ENCODE measurements around the gene KCNK16.

The KCNK16 gene

DNA sequence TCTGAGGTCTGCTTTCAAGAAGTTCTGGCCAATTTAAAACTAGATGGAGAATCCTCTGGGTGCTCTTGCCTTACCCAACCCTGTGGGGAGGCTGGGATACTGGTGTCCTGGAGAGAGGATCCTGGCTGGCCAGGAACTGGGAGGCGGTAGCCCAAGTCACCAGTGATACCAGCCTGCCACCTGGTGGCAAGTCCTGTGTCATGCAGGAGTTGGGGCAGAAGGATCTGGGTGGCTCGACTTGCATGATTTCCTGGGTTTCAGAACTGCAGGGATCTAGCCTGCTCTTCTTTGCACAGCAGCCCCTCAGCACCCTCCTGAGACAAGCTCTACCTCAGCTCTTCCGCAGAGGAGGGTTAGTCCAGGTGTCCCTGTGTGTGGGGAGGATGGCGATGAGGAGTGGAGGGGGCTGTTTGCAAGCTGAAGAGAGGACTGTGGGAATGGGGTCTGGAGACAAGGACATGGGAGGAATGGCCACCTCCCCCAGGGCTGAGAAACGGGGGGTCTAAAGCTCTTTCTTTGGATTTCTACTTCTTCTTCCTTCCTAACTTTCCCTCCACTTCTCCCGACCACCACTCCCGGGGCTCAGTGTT lies 12.5 kb downstream of the KCNK16 start:
- no peak overlapping the region for H3K9ac ChIP-seq (ENCODE audit: insufficient read length)
- TF ChIP-seq FOXP2 (optimal IDR thresholded peaks at IDR 0.05; ENCODE audit: control extremely low read depth, extremely low read length, insufficient read depth) (no peak), EZH2 (IDR thresholded peaks at IDR 0.05) (no peak), POLR2AphosphoS5 (IDR thresholded peaks at IDR 0.05; ENCODE audit: borderline replicate concordance, low read depth, low read length) (no peak)

DNA sequence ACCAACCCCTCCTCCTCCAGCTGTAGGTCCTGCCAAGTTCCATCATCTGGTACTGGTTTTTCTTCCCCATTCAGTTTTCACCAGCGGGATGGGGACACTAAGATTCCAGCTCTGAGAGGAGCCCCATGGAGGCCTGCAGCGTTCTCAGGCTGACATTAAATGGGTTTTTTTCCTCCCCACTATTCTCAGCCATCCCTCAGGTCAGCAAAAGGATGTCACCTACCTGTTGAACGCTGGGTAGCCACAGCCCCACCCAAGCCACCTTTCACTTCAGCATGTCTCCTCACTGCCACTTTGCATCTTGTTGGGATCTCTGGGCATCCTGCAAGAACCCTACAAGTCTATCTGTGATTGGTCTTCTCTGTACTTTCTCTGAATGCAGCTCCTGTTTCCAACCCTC lies 15.0 kb downstream of the KCNK16 start:
- Histone ChIP-seq H3K4me3 (no peak overlapping the region), H3K27ac (no peak overlapping the region), H3K9me3 (ENCODE audit: low read depth, low read length) (no peaks in the 10 kb centered on the region), H3K36me3 (ENCODE audit: insufficient read depth, low read length) (no peaks in the 10 kb centered on the region), H3K9ac (ENCODE audit: insufficient read length) (no peak overlapping the region)
- TF ChIP-seq EZH2 (IDR thresholded peaks at IDR 0.05), result no peak
- no peak for TF ChIP-seq FOXP2 (optimal IDR thresholded peaks at IDR 0.05; ENCODE audit: control extremely low read depth, extremely low read length, insufficient read depth)
- TF ChIP-seq POLR2AphosphoS5 (IDR thresholded peaks at IDR 0.05; ENCODE audit: borderline replicate concordance, low read depth, low read length), result no peak
- DNase-seq (ENCODE audit: low read depth, low spot score), result no peak

More for the DNA sequence above, 12.5 kb downstream of the KCNK16 start:
- DNase-seq (ENCODE audit: low read depth, low spot score), result peak; percentile 5
- Histone ChIP-seq H3K27ac (no peak overlapping the region), H3K4me3 (no peak overlapping the region), H3K36me3 (ENCODE audit: insufficient read depth, low read length) (no peaks in the 10 kb centered on the region), H3K9me3 (ENCODE audit: low read depth, low read length) (no peaks in the 10 kb centered on the region)

DNA sequence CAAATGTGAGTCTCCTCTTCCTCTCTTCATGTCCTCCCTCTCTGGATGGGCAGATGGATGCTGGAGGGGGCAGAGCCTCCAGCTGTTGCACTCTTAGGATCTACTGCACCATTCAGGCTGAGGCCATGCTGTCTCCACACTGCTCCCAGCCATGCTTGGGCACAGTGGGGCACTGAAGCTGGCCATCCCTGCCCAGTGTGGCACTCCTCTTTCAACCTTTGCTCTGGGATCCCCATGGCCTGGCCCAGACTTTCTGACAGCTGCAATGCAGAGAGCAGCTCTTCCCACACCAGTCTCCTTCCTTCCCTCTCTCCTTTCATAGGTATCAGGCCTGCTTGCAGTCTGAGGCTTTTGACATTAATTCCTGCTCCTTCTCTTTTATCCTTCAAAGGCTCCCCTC lies 17.6 kb downstream of the KCNK16 start:
- Histone ChIP-seq H3K36me3 (ENCODE audit: insufficient read depth, low read length) (no peaks in the 10 kb centered on the region), H3K4me3 (no peak overlapping the region), H3K27ac (no peak overlapping the region), H3K9me3 (ENCODE audit: low read depth, low read length) (no peaks in the 10 kb centered on the region), H3K9ac (ENCODE audit: insufficient read length) (no peak overlapping the region)
- no peak for DNase-seq (ENCODE audit: low read depth, low spot score)
- TF ChIP-seq EZH2 (IDR thresholded peaks at IDR 0.05), result no peak
- TF ChIP-seq POLR2AphosphoS5 (IDR thresholded peaks at IDR 0.05; ENCODE audit: borderline replicate concordance, low read depth, low read length), result no peak
- TF ChIP-seq FOXP2 (optimal IDR thresholded peaks at IDR 0.05; ENCODE audit: control extremely low read depth, extremely low read length, insufficient read depth), result no peak

DNA sequence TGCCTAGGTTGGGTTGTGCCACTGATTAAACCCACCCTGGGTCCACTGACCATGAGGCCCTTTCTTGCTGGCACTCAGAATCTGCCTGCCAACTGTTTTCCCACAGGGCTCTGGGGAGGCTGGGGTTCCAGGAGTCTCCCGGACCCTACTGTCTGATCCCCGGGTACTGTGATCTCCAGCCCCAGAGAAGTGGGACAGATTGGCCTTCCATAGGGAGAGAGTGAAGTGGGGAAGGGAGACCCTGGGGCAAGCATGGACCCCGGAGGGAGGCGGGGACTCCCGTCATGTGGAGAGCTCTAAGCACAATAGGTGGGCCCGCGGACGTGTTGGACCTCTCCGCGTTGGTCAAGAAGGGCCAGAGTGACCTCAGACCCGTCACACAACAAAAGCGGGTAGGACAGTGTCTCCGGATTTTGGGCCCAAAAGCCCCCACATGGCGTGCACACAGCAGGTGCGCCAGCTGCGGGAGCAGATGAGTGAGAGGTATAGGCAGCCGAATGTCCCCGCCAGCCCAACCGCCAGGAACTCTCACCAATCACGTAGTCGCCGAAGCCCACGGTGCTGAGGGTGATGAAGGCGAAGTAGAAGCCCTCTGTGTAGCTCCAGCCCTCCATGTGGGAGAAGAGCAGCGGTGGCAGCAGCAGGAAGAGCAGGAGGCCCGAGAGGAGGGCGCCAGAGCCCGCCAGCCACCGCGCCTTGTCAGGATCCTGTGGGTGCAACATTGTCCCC lies 18.9 kb downstream of the KCNK16 start:
- Histone ChIP-seq H3K9me3 (ENCODE audit: low read depth, low read length) (no peaks in the 10 kb centered on the region), H3K27ac (no peak overlapping the region), H3K9ac (ENCODE audit: insufficient read length) (no peak overlapping the region), H3K4me3 (no peak overlapping the region), H3K36me3 (ENCODE audit: insufficient read depth, low read length) (no peaks in the 10 kb centered on the region)
- no peak for DNase-seq (ENCODE audit: low read depth, low spot score)
- TF ChIP-seq POLR2AphosphoS5 (IDR thresholded peaks at IDR 0.05; ENCODE audit: borderline replicate concordance, low read depth, low read length), result no peak
- no peak for TF ChIP-seq FOXP2 (optimal IDR thresholded peaks at IDR 0.05; ENCODE audit: control extremely low read depth, extremely low read length, insufficient read depth)
- TF ChIP-seq EZH2 (IDR thresholded peaks at IDR 0.05), result no peak

DNA sequence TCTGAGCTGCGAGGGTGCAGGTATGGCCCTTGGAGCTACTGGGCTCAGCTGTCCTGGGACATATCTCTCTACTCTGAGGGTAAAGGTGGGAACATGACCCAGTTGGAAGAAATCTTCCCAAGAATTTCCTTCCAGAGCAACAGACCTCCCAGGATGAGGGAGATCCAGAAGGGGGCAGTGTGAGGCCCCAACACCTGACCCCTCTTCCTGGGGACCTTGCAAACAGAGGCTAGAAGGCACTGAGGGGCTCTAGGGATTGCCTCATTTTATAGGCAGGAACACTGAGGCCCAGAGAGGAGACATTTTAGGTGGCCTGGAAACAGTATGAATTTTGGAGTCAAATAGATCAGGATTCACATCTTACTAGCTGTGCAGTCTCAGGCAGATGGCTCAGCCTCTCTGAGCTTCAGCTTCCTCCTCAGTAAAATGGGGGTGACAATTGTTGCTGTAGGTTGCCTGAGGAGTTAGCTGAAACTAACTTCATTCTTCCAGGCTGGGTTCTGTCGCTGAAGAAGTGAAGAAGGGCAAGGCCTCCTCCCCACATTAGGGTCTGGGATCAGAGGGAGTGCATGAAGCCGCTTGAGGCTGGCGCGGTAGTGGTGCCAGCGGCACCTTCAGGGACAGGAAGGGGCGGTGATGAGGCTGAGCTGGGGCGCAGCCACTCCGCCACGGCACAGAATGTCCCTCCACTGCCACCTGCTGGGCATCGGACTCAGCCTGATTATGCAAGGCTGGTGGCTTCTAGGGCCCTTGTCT lies 19.7 kb downstream of the KCNK16 start:
- H3K36me3 ChIP-seq (ENCODE audit: insufficient read depth, low read length), result no peaks in the 10 kb centered on the region
- H3K4me3 ChIP-seq, result no peak overlapping the region
- DNase-seq (ENCODE audit: low read depth, low spot score), result peak; percentile 12
- no peak overlapping the region for H3K9ac ChIP-seq (ENCODE audit: insufficient read length)
- TF ChIP-seq POLR2AphosphoS5 (IDR thresholded peaks at IDR 0.05; ENCODE audit: borderline replicate concordance, low read depth, low read length) (no peak), FOXP2 (optimal IDR thresholded peaks at IDR 0.05; ENCODE audit: control extremely low read depth, extremely low read length, insufficient read depth) (no peak), EZH2 (IDR thresholded peaks at IDR 0.05) (no peak)
- H3K27ac ChIP-seq, result no peak overlapping the region
- H3K9me3 ChIP-seq (ENCODE audit: low read depth, low read length), result no peaks in the 10 kb centered on the region

DNA sequence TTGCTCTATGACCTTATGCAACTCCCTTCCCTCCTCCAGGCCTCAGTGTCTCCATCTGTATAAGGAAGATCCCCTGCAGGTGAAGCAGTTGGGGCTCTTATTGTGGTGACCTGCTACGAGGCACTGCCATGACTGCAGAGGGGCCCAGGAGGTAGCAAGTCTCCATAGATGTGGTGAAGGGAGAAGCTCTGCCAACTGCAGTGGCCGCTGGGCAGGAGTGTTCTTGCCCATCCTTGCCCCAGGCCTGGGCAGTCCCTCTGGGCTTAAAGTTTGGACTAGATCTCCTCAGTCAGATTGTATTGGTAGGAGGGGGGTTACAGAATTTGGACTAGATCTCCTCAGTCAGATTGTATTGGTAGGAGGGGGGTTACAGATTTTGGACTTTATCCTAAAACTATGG lies 20.5 kb downstream of the KCNK16 start:
- Histone ChIP-seq H3K36me3 (ENCODE audit: insufficient read depth, low read length) (no peaks in the 10 kb centered on the region), H3K4me3 (no peak overlapping the region), H3K27ac (no peak overlapping the region), H3K9me3 (ENCODE audit: low read depth, low read length) (no peaks in the 10 kb centered on the region), H3K9ac (ENCODE audit: insufficient read length) (no peak overlapping the region)
- DNase-seq (ENCODE audit: low read depth, low spot score), result no peak
- TF ChIP-seq POLR2AphosphoS5 (IDR thresholded peaks at IDR 0.05; ENCODE audit: borderline replicate concordance, low read depth, low read length) (no peak), FOXP2 (optimal IDR thresholded peaks at IDR 0.05; ENCODE audit: control extremely low read depth, extremely low read length, insufficient read depth) (no peak), EZH2 (IDR thresholded peaks at IDR 0.05) (no peak)

DNA sequence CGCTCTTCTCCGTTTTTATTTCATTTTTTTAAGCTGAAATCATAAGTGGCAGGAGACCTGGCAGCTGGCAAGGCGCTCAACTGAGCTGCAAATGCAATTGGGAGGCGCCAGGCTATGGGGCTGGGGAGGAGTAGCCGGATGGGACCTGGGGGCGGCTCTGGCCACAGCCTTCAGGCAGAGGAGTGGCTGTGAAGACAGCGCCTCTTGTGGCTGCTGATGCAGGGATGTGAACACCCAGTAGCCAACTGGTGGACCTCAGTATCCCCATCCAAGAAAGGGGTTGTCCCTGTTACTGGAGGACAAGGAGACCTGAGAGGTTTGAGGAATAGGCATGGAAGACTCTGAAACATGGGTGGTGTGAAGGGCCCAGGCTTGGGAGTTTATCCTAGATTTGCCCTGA lies 20.9 kb downstream of the KCNK16 start:
- no peak for DNase-seq (ENCODE audit: low read depth, low spot score)
- H3K4me3 ChIP-seq, result no peak overlapping the region
- no peaks in the 10 kb centered on the region for H3K36me3 ChIP-seq (ENCODE audit: insufficient read depth, low read length)
- H3K9me3 ChIP-seq (ENCODE audit: low read depth, low read length), result no peaks in the 10 kb centered on the region
- no peak overlapping the region for H3K9ac ChIP-seq (ENCODE audit: insufficient read length)
- no peak overlapping the region for H3K27ac ChIP-seq
- TF ChIP-seq FOXP2 (optimal IDR thresholded peaks at IDR 0.05; ENCODE audit: control extremely low read depth, extremely low read length, insufficient read depth), result no peak

DNA sequence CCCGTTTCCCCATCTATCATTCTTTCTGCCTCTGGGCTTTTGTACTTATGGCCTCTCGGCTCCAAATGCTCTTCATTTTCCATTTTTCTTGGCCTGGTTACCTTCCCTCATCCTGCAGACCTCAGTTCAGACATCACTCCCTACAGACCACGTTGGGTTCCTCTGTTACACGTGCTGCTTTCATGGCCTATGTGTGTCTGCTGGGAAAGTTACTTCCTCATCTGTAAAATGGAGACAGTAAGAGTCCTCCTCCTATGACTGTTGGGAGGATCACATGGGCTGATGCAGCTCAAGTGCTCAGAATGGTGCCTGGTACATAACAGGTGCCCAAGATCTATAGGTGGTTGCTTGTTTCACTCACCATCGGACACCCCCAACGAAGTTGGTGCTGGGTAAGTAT lies 21.8 kb downstream of the KCNK16 start:
- DNase-seq (ENCODE audit: low read depth, low spot score), result no peak
- Histone ChIP-seq H3K36me3 (ENCODE audit: insufficient read depth, low read length) (no peaks in the 10 kb centered on the region), H3K9me3 (ENCODE audit: low read depth, low read length) (no peaks in the 10 kb centered on the region), H3K27ac (no peak overlapping the region), H3K9ac (ENCODE audit: insufficient read length) (no peak overlapping the region), H3K4me3 (no peak overlapping the region)
- TF ChIP-seq POLR2AphosphoS5 (IDR thresholded peaks at IDR 0.05; ENCODE audit: borderline replicate concordance, low read depth, low read length) (no peak), EZH2 (IDR thresholded peaks at IDR 0.05) (no peak), FOXP2 (optimal IDR thresholded peaks at IDR 0.05; ENCODE audit: control extremely low read depth, extremely low read length, insufficient read depth) (no peak)
